Stimulated activated naive CD4-positive, alpha-beta T cell (primary cell): ENCODE measurements around the gene PSTK.

ENCODE experiments used
- DNase-seq, 6 experiments: peaks; one replicate each; lab custom pipeline; 2025; lab: John Stamatoyannopoulos, UW

The PSTK gene

GRCh38 chr10:123019264-123019663 lies 39.1 kb downstream of the PSTK start:
- no peak for DNase-seq

- DNase-seq, result no peak
Measured at GRCh38 chr10:123019941-123020703, 39.9 kb downstream of the PSTK start.

- DNase-seq, result no peak
Measured at GRCh38 chr10:123021517-123021916, 41.3 kb downstream of the PSTK start.

- DNase-seq, result no peak
Measured at GRCh38 chr10:123024540-123024939, 44.3 kb downstream of the PSTK start.

- no peak for DNase-seq
Measured at GRCh38 chr10:123026302-123026701, 46.1 kb downstream of the PSTK start.

- no peak for DNase-seq
Measured at GRCh38 chr10:123027861-123028260, 47.7 kb downstream of the PSTK start.

GRCh38 chr10:123031124-123031523 lies 50.9 kb downstream of the PSTK start:
- DNase-seq, result no peak

- DNase-seq, result no peak
Measured at GRCh38 chr10:123034332-123034731, 54.1 kb downstream of the PSTK start.

- no peak for DNase-seq
Measured at GRCh38 chr10:123035467-123036086, 55.4 kb downstream of the PSTK start.

- DNase-seq, result no peak
Measured at GRCh38 chr10:123038782-123039631, 58.8 kb downstream of the PSTK start.

GRCh38 chr10:123039632-123039930 lies 59.4 kb downstream of the PSTK start:
- DNase-seq, result no peak
